GM19468 (cell line): Measurements from ENCODE around the gene INPP5D.
"Not testable (repeated sequence)": the region's sequence is repeated elsewhere in the genome, so short reads cannot be mapped to it uniquely, and the experiment has no call there.

Experiments
- ATAC-seq: cut with Tn5 transposase; IDR thresholded peaks from one replicate; pipeline ENCODE4 v1.9.1; 2021; ENCODE audit warnings: mild to moderate bottlenecking, moderate library complexity, moderate number of reproducible peaks; ENCODE audit not compliant: unreplicated experiment; ENCODE audit errors: extremely low read depth

INPP5D gene

DNA sequence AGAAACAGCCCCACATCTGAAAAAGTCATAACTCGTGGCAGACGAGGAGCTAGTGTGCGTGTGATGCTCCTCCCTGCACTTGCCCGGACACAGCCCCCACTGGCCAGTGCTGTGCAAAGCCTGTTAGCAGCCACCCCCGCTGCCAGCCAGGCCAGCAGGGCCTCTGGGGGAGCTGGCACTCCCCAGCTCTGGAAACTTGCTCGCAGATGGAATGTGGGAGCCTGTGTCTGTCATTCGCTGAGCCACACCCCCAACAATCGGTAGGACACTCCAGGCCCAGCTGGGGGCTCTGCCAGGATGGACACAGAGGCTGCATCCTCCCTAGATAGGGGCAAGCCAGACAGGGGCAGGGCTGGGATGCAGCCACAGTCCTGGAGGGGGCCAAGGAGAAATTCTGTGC, 128.9 kb downstream of the INPP5D start:
- ATAC-seq, result no peak

DNA sequence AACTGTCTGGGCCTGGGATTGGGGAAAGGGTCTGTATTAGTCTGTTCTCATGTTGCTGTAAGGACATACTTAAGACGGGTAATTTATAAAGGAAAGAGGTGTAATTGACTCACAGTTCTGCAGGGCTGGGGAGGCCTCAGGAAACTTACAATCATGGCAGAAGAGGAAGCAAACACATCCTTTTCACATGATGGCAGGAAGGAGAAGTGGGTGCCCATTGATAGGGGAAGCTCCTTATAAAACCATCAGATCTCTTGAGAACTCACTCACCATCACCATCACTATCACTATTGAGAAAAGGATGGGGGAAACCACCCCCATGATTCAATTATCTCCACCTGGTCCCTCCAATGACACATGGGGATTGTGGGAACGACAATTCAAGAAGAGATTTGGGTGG, 130.9 kb downstream of the INPP5D start:
- ATAC-seq, result not testable (repeated sequence)

DNA sequence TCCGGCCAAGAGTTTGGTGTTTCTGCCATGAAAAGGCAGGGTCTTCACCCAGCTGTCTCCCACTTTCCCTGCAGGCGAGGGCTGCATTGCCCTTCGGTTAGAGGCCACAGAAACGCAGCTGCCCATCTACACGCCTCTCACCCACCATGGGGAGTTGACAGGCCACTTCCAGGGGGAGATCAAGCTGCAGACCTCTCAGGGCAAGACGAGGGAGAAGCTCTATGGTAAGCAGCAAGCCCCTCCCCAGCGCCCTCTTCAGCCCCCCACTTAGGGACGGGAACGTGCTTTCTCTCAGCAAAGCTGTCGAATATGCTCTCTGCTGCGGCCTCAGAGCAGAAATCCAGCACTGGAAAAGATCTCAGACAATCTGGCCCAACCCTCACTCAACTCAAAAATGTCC, 133.6 kb downstream of the INPP5D start:
- no peak for ATAC-seq

DNA sequence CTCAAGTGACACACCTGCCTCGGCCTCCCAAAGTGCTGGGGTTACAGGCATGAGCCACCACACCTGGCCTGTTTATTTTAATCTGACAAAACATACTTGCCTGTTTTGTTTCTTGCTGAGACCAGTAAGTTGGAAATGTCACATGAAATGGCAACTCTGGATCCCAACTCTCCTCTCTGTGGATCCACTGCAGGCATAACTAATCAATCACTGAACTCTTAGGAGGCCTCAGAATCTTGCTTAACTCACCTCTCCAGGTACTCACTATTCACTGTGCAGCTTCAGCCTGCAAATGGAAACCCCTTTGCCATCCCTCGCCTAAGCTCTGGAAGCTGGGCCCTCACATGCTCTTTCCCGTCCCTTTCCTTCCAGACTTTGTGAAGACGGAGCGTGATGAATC, 134.9 kb downstream of the INPP5D start:
- ATAC-seq, result no peak

DNA sequence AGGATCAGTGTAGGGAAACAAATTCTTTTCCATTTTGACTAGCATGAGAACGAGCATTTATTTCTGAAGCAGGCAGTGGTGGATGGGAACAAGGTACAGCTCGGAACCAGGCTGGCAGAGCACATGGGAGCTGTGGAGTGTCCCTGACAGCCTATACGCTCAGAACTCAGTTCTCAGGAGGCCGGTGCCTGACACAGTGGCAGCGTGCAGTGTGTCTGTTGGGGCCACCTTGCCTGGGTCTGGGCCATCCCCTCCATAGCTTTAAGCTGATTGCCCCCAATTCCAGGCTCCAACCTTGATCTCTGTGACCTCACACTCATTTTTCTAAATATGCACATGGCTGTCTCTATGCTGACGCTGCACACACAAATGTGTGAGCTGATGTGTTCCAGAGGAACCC, 136.9 kb downstream of the INPP5D start:
- ATAC-seq, result no peak

DNA sequence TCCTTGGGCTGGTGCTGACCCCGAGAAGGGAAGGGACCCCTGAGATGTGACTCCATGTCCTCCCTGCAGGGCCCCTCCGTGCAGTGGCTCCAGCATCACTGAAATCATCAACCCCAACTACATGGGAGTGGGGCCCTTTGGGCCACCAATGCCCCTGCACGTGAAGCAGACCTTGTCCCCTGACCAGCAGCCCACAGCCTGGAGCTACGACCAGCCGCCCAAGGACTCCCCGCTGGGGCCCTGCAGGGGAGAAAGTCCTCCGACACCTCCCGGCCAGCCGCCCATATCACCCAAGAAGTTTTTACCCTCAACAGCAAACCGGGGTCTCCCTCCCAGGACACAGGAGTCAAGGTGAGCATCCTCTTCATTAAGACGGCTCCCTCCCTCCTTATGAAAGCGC, 137.9 kb downstream of the INPP5D start:
- no peak for ATAC-seq

DNA sequence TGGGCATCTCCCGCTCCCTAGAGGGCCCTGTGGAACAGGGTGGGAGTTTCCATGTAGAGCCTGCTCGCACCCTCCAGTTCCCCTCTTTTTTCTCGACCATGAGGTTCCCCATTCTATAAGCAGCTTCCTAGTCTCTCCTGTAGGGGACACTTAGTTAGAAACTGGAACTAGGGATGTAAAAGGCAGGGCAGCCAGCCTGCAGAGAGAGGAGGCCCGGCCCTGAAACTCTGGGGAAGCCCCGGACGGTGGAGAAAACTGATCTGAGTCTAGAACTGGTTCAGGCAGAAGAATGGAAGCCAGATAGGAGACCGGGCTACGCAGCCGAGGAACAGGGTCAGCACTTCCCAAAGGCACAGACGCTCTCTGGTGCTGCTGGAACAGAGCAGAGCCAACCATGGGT, 139.7 kb downstream of the INPP5D start:
- no peak for ATAC-seq

DNA sequence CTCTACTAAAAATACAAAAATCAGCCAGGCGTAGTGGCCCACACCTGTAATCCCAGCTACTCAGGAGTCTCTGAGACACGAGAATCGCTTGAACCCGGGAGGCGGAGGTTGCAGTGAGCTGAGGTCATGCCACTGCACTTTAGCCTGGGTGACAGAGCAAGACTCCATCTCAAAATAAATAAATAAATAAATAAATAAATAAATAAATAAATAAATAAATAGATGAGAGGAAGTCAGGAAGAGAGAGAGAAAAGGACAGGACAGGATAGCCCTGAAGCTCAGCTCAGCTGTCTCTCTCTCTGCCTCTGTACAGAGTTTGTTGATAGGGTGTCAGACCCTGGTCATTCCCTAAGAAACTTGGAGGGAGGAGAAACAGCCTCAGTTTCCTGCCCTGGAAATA, 140.6 kb downstream of the INPP5D start:
- not testable (repeated sequence) for ATAC-seq

DNA sequence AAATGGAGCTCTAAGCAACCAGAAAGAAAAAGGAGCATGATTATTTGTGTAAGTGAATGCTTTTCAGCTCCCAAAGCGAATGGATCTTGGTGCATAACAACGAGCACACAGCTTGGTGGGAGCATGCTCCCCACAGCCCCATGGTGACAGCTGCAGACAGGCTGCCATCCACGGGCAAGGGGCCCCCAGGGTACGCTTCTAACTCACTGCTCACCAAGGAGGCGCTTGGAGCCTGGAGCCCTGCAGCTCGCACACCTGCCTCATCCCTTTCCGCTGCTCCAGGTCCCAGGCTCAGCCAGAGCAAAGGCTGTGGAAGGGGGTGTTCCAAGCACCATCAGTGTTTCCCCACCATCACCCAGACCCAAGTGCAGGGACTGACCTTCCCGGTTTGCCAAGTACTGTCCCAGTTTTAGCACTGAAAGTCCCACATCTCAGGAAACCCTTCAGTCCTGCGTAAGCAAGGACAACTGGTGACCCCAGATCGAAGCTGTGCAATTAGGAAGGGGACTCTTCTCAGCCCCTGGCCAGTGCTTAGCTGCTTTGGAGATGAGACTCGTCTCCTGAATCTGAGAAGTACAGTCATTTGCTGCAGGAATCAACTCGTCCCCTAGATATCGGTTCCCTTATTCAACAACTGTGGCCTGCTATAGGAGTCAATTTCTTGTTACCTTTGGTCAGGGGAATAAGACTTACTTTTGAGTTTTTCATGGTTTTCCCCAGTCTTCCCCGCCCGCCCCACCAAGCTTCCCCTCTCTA, 141.3 kb downstream of the INPP5D start:
- ATAC-seq, result no peak

DNA sequence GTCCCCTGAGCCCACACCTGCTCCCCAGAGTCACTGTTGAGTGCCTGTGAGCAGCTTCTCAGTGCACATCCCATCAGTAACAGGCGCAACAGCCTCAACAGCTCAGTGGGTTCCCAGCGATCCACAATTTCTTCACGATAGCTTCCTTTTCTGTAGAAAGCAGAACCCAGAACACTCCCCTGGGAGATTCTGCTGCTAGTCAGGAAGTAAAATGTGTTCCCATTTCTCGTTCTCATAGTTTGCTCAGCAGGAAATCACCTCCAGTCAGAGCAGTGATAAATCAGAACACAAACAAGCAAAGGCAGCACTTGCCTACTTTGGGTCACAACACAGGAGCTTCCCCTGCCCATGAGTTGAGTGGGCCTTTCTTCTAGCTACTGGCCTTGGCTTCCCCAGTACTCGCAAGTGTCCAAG, 142.4 kb downstream of the INPP5D start:
- no peak for ATAC-seq

DNA sequence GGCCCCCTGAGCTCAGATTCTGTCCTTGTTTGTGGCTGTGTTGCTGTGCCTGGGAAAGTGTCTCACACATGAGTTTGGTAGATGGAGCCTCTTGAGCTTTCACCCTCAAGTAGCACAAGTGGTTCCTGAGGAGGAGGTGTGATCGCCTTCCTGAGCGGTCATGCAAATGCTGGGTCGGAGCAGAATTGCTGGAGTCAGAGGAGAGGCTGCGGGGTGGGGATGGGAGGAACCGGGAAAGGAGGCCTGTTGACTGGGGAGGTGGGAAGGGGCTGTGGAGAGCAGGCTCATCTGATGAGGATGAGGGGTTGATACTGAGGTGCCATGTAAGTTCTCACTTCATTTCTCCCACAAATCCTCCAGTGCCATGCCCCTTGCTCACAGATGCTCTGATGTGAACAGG, 142.9 kb downstream of the INPP5D start:
- no peak for ATAC-seq

DNA sequence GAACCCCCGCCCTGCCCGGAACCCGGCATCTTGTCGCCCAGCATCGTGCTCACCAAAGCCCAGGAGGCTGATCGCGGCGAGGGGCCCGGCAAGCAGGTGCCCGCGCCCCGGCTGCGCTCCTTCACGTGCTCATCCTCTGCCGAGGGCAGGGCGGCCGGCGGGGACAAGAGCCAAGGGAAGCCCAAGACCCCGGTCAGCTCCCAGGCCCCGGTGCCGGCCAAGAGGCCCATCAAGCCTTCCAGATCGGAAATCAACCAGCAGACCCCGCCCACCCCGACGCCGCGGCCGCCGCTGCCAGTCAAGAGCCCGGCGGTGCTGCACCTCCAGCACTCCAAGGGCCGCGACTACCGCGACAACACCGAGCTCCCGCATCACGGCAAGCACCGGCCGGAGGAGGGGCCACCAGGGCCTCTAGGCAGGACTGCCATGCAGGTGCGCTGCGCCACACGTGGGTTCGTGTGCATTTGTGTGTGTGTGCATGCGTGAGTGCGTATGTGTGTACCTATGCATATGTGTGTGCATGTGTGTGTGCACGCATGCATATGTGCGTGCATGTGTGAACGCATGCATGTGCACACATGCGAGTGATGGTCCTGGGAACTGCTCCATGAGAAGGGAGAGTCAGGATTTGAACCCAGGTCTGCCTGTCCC, 144.3 kb downstream of the INPP5D start:
- no peak for ATAC-seq

DNA sequence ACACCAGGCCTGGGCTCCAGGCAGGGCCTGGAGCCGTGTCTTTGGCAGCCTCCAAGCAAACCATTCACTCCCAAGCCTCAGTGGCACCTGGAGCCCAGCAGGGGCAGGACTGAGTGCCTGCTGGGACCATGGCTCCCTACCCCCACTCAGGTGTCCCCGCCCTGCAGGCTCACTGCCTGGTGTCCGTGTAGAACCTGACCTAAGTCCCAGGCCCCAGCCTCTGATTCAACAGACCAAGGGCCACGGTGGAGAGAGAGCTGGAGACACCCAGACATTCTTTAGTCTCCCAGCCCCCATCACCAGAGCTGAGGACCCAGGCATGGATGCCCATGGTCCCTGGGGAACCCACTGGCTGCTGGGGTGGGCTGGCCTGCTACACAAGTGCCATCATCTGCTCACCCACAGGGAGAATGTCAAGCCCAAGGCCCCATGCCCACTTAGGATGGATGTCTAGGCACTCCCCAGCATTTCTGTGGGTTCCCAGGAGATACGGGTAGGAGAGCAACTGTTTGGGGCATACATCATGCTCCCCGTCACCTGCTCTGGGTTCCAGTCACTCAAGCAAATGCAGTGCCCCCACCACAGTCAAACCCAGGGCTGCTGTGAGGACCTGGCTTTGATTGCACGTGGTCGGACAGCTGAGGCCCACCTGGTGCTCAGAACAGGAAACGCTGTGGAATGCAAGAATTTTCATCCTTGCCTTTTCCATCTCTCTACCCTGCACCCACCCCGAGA, 148.4 kb downstream of the INPP5D start:
- no peak for ATAC-seq

DNA sequence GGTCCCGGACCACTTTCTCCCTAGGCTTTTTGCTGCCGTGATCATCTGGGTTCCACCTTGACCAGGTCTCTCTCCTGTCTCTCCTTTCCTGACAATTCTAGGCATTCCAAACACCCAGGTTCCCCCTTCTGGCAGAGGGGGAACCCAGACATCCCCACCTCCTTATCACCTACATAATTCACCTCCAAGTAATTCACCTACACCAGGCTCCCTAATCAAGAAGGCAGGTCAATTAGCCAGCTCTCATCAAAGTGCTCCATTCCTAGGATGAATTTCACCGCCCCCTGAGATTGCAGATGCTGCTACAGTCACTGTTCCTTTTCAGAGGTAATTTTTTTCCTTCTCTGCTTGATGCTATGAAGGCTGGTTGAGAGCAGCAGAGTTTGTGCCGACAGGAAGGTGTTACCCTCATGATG, 149.0 kb downstream of the INPP5D start:
- ATAC-seq, result no peak

DNA sequence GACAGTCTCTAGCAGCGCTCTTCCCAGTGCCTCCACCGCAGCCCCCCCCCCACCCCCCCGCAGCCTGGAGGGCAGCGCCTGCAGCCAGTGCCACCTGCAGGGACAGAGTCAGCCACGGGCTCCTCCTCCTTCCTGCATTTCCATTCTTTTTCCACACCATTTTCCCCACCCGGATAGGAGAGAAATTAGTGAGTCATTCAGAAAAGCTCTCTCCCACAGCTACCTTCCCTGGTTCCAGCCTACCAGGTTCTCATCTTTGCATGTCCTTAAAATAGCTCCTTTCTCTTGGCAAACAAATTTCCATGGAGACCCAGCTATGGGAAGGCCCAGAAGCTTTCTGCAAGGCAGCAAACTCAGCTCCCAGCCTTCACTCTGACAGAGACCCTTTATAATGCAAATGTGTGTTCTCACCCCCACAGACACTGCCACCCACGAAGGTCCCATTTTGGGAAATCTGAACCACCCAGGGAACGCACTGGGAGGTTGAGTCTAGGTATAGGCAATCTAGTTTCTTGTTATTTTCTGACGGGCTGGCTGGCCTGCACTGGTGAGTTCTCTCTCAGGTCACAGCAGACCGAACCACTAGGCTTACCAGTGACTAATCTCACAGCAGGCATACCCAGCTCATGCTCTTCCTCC, 149.5 kb downstream of the INPP5D start:
- no peak for ATAC-seq

DNA sequence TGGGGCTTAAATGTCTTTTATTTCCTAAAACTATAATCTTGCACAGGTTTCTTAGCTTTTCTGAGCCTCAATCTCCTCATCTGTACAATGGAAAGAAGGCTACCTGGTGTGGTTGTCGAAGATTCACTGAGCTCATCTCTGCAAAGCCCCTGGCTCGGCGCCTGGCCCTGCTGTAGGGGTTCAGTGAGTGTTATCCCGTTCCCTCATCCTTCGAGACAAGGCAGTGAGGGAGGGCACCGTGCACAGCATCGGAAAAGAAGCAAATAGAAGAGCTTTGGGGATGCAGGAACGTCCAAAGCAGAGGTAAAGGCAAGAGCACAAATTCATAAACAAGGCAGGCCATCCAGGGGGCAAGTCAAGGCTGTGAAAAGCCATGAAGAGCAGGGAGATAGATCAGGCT, 150.1 kb downstream of the INPP5D start:
- ATAC-seq, result no peak

DNA sequence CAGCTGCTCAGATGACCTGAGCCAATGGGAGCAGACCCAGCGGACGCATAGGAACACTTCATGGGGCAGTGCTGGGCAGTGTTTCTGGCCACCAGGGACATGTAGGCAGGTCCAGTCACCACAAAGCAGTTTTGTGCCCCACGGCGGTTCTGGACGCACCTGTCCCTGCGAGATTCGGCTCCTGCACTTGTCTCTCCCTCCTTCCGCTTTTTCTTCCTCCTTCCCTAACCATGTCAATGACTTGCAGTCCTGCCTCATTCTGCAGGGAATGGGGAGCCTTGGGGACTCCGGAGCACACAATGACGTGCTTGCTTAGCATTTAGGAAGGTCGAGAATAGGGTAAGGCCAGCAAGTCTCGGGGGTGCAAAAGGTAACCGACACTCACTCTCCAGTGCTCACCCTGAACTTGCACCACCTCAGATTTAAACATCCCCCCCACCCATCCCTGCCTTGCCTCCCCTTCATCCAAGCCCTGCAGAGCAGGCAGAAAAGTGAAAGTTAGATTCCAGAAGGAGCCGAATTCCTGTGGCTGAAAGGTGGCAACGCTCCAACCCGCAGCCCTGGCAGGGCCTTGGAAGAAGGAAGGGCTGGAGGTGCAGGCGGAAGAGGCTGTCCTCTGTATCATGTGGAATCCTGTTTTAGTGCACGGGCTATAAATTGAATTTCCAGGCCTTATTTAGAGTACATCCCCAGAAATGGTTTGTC, 150.9 kb downstream of the INPP5D start:
- no peak for ATAC-seq

DNA sequence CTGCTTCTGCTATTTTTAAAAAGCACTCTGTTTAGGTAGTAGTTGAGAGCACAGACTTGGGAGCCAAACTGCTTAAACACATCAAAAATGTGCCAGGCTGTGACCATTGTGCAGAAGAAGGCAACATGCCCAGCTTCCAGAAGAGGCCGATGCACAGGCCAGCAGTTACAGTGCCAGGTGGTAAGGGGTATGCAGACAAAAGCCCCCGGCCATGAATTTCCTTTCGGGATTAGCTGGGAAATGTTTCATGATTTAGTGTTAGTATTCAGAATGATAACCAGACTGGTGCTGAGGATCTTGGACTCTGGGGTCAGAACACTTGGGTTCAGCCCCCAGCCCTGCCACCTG, 151.4 kb downstream of the INPP5D start:
- ATAC-seq, result no peak

DNA sequence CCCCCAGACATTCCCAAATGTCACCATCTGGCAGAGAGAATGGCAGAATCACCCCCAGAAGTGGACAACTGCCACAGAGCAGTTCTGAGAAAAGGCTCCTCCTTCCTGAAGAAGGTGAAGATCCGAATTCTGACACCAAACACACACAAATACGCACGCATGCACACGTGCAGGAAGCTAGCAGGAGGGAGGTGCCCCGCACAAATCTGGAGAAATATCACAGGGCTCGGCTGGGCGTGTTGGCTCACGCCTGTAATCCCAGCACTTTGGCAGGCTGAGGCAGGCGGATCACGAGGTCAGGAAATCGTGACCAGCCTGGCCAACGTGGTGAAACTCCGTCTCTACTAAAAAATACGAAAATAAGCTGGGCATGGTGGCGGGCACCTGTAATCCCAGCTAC, 152.9 kb downstream of the INPP5D start:
- no peak for ATAC-seq

DNA sequence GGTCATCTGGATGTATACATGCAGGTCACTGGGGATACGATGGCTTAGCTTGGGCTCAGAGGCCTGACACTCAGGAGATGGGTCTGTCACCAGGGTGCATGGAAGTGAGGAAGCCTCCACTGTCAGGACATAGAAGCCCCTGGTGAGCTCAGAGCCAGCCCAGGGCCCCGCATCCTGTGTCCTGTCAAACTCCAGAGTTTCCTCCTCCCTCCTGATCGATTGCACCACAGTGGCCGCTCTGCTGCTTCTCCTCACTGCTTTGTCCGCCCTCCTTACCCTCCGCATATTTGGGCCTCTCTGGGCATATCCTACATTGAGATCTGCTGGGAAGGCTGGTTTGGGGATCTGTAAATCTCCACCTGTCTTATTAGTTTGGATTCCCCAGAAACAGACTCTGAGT, 153.8 kb downstream of the INPP5D start:
- no peak for ATAC-seq
